ENCODE data around the gene CSNK1G1.
"Not testable (repeated sequence)": the region's sequence is repeated elsewhere in the genome, so short reads cannot be mapped to it uniquely, and the experiment has no call there.

CSNK1G1 gene

DNA sequence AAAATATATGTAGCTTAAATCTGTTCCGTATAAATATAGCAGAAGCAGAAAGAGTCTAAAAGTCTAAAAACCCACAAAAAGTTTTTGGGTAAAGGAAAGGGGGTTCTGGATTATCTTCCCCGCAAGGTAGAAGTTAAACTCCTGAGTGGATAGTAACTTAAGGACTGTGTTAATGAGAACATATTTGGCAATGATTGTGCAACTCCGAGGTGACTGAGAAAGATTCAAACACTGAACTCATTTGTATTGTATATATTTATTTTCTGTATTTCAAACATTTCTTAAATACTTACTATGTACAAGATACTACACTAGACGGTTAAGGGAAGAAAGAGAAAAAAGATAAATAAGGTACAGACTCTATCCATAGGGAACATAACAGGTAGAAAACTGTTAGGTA, 120.4 kb downstream of the CSNK1G1 start:
- DNase-seq = no peak

- DNase-seq = no peak
Measured at GRCh38 chr15:64233299-64233698, 122.7 kb downstream of the CSNK1G1 start.

DNA sequence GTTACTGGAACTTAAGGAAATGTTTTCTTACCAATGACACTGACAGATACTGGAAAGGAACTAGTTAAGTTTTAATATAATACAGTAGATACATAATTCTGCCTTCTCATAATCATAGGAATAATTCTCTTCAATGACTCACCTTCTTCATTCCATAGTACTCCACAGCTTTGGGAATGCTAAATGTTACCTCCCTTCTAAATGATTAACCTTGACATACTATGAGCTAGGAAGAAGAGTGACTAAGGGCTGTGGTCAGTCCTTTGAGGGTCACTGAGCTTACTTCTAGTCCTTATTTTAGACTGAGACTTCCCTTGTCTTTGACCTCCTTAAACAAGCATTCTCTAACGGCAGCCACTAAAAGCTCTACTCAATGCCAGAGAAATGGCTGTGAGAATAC, 123.6 kb downstream of the CSNK1G1 start:
- DNase-seq = no peak

GRCh38 chr15:64229129-64229724, 126.7 kb downstream of the CSNK1G1 start:
- DNase-seq = no peak

GRCh38 chr15:64225804-64226203, 130.2 kb downstream of the CSNK1G1 start:
- no peak for DNase-seq

- peak; percentile 41 for DNase-seq
Measured at GRCh38 chr15:64224511-64224910, 131.5 kb downstream of the CSNK1G1 start.

GRCh38 chr15:64223882-64224281, 132.1 kb downstream of the CSNK1G1 start:
- DNase-seq = no peak

DNA sequence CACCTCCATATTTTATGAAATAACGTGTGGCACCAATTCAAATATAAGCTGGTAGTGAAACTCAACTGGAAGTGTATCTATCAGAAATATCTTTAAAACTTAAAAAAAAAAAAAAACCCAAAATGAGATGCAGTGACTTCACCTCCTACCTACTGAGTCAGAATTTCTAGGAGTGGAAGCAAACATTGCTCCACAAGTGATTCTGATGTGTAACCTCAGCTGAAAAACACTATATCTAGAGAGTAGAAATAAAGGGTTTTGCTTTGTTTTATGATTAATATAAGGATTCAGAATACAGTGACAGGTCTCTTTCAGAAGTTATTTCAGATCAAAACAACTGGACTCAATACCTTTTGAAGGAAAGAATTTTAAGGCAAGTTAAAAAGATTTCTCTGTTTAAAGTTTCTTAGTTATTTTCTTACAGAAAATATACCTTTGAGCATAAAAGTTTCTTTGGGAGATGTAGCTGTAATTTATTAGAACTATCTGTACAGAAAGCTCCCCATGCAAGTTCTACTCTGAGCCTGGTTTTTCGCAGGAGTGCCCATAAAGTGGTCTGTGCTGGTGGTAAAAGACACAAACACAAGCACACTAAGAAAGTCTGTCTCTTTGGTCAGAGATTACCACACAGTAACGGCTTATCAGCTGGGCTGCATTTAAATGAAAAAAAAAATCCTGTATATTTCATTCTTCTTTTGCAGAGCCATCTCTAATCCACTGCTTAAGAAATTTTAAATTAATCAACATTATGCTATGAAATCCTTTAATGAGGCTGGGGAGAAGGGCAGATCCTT, 133.2 kb downstream of the CSNK1G1 start:
- DNase-seq = no peak

DNA sequence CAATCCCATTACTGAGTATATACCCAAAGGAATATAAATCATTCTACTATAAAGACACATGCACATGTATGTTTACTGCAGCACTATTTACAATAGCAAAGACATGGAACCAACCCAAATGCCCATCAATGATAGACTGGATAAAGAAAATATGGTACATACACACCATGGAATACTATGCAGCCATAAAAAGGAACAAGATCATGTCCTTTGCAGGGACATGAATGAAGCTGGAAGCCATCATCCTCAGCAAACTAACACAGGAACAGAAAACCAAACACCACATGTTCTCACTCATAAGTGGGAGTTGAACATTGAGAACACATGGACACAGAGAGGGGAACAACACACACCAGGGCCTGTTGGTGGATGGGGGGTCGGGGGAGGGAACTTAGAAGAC, 134.1 kb downstream of the CSNK1G1 start:
- DNase-seq = not testable (repeated sequence)

DNA sequence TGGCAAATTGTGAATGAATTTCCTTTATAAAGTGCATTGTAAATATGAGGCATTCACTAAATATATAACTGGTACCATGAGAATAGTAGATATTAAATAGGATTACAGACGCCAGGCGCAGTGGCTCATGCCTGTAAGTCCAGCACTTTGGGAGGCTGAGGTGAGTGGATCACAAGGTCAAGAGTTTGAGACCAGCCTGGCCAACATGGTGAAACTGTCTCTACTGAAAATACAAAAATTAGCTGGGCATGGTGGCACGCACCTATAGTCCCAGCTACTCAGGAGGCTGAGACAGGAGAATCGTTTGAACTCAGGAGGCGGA, 138.6 kb downstream of the CSNK1G1 start:
- not testable (repeated sequence) for DNase-seq

- DNase-seq = no peak
Measured at GRCh38 chr15:64216730-64217428, 139.1 kb downstream of the CSNK1G1 start.

GRCh38 chr15:64216196-64216595, 139.8 kb downstream of the CSNK1G1 start:
- DNase-seq = no peak

- no peak for DNase-seq
Measured at GRCh38 chr15:64213646-64214045, 142.3 kb downstream of the CSNK1G1 start.

- no peak for DNase-seq
Measured at GRCh38 chr15:64211696-64212095, 144.3 kb downstream of the CSNK1G1 start.

- no peak for DNase-seq
Measured at GRCh38 chr15:64210371-64210770, 145.6 kb downstream of the CSNK1G1 start.

DNA sequence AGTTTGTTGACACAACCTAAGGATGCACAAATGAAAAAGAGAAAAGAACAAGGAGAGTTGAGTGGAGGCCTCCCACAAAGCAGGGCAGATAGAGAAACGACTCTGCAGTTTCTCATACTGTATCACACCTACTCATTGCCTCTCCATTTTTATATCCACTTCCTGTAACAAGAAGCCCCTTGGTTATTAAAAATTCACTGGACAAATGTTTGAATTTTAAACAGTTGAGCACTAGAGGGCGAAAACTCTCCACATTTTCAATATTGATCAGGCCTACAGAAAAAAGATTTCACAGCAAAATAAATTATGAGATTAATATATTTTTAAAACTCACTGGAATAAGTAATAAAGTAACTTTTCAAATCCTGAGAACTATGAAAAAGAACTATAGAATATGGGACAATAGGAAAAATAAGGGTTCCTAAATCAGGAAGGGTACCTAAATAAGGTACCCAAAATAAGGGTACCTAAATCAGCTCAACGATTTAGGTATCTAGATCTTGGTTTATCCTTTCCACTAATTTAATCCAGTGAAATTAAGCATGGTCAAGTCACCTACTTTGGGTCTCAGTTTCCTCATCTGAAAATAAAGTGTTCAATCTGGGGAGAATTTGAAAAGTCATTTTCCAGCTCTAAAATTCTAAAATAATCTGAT, 146.2 kb downstream of the CSNK1G1 start:
- no peak for DNase-seq

DNA sequence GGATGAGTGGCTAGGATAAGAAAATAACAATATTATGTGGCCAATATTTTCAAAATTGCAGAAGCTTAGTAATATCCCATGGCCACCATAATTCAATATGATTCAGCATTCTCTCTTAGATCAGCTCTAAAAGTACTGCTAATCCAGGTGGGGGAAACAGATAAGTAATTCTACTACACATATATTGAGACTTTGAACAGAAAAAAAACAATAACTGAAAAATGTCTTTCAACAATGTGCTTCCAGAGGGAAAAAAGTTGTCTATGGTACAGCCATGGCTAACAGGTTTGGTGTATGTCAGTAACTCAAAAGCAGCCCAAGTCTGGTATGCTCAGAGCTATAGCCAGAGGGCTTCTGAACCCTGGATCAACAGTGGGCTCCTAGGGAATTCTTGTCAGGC, 150.8 kb downstream of the CSNK1G1 start:
- no peak for DNase-seq

DNA sequence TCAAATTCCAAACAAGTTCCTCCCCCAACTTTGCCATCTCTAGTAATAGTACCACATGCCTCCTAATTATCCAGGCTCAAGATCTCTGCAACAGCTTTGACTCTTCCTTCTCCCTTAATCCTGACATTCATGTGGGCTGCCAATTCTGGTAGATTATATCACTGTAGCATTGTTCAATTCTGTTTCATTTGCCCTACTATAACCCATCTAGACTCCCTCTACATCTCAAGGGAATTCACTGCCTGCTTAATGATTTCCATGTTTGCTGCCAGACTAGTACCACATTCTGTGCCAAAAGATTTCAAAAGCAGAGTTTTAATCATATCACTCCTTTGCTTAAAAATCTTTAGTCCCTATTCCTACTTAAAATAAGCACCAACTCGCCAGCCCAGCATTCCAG, 158.5 kb downstream of the CSNK1G1 start:
- DNase-seq = no peak

DNA sequence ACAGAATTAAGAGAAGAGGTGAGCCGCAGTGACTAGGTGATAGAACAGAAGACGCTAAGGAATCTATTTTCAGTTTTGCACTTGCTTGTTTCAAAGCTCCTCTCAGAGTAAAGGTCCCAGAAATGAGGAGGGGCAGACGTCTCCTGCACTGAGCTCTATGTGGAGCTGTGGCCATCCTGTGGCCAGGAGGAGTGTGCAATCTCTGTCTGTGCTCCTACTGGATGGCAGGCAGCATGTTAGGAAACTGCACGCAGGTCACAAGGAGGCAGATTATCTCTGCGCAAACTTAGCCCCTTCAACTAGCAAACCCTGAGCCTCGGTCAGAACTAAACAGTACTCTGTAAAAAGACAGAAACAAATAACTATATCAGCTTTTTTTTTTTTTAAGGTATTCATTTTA, 162.0 kb downstream of the CSNK1G1 start:
- no peak for DNase-seq

GRCh38 chr15:64191971-64192830, 163.8 kb downstream of the CSNK1G1 start:
- DNase-seq = no peak

DNA sequence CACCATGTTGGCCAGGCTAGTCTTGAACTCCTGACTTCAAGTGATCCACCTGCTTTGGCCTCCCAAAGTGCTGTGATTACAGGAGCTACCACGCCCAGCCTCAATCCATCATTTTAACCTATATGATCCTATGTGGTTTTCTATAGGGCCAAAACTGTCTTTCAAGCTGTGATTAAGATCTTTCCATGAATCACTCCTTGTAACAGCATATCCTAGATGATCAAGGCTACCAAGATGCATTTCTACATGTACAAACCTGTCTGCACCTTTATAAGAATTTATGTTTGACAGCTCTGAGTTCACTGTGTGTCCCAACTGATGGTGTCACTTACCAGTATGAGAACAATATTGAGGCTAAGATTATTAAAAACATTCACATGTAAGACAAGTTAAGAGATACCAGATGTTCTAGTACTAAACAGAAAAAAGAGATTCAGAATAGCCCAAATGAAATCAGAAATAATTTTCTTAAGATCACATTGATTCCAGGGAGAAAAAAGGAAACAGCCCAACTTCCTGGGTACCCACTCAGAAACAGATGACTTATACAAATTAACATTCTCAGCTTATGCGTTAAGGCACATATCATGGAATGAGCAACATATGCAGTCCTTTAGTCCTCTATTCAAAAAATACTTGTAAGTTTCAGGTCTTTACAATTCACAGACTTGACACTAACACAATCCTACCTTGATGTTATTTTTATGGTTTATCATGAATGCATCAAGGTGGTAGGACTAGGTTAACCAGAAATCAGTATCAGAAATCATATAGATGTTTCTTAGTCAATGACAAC, 168.4 kb downstream of the CSNK1G1 start:
- DNase-seq = no peak

Data from NCI-H2227 treated with DMSO at 0.1 percent for 48 hours (cell line).